NCI-H446 (cell line): ENCODE measurements around the gene SCAMP2.
"Not testable (repeated sequence)": the region's sequence is repeated elsewhere in the genome, so short reads cannot be mapped to it uniquely, and the experiment has no call there.

Experiments
- DNase-seq, 2 experiments: peaks; one replicate each; lab custom pipeline; 2025; lab: John Stamatoyannopoulos, UW

SCAMP2 gene

GRCh38 chr15:74889883-74890664 lies 16.9 kb upstream of the SCAMP2 start, which contains the start of gene MPI:
Gene MPI (plus strand): TSS chr15:74890042. CDS start chr15:74890074, 32 bp downstream.
- peak; percentile 63 to 88 for DNase-seq

- DNase-seq: peak in 1 of 2 experiments; percentile 16
These were observed 16.3 kb upstream of the SCAMP2 start for GRCh38 chr15:74889390-74889882.

GRCh38 chr15:74888716-74889115 lies 15.6 kb upstream of the SCAMP2 start:
- DNase-seq: no peak

GRCh38 chr15:74887537-74888193 lies 14.5 kb upstream of the SCAMP2 start:
- not testable (repeated sequence) for DNase-seq

GRCh38 chr15:74885461-74885860 lies 12.3 kb upstream of the SCAMP2 start:
- no peak for DNase-seq

- DNase-seq: no peak
These were observed 11.5 kb upstream of the SCAMP2 start for GRCh38 chr15:74884428-74885223.

GRCh38 chr15:74882528-74882927 lies 9.4 kb upstream of the SCAMP2 start:
- DNase-seq: no peak

GRCh38 chr15:74878273-74878672 lies 5.1 kb upstream of the SCAMP2 start:
- no peak for DNase-seq

GRCh38 chr15:74873756-74874424 lies 725 bp upstream of the SCAMP2 start:
- DNase-seq: peak in 1 of 2 experiments; percentile 26

- no peak for DNase-seq
These were observed 496 bp downstream of the SCAMP2 start for GRCh38 chr15:74872702-74873035.

GRCh38 chr15:74870436-74871215 lies 2.5 kb downstream of the SCAMP2 start:
- no peak for DNase-seq

- DNase-seq: no peak
These were observed 3.3 kb downstream of the SCAMP2 start for GRCh38 chr15:74869726-74870407.

- DNase-seq: no peak
These were observed 3.8 kb downstream of the SCAMP2 start for GRCh38 chr15:74869372-74869725.

GRCh38 chr15:74868059-74868458 lies 5.1 kb downstream of the SCAMP2 start:
- DNase-seq: no peak

- DNase-seq: no peak
These were observed 5.6 kb downstream of the SCAMP2 start for GRCh38 chr15:74867466-74868038.

GRCh38 chr15:74866090-74866489 lies 7.1 kb downstream of the SCAMP2 start:
- DNase-seq: no peak

- DNase-seq: no peak
These were observed 7.8 kb downstream of the SCAMP2 start for GRCh38 chr15:74865316-74865715.

- DNase-seq: no peak
These were observed 8.9 kb downstream of the SCAMP2 start for GRCh38 chr15:74864296-74864695.

GRCh38 chr15:74863239-74864056 lies 9.7 kb downstream of the SCAMP2 start:
- DNase-seq: no peak
